Measurements from ENCODE around the gene TRAF4.

DNA sequence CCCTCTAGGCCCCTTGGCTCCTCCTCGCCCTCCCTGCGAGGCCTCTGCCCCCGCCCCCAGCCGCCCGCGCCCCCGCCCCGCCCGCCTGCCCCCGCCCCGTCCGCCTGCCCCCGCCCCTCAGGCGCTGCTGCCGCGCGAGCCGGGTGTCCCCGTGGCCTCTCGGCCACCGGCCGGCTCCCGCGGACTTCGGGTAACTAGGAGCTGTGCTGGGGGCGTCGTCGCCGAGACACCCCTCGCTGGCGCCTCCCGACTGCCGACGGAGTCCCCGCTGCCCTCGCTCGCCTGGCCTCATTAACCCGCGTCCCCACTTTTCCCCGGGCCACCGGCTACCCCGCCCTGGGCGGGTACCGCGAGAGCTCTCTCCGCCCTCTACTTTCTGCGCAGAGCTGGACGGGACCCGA is 17.6 kb upstream of the TRAF4 start, which contains the start of gene TLCD1:
- no peak for TF ChIP-seq GATA2 (IDR thresholded peaks at IDR 0.05; ENCODE audit: low read depth, low read length)
- TF ChIP-seq GATA3 (IDR thresholded peaks at IDR 0.05; ENCODE audit: low read depth, low read length), result no peak
